Activated T-cell treated with anti-CD3 and anti-CD28 coated beads, Interleukin-2, amount 50 U/mL, for 1 hour (primary cell): ENCODE measurements around the gene CNOT6L.
"Not testable (repeated sequence)": the region's sequence is repeated elsewhere in the genome, so short reads cannot be mapped to it uniquely, and the experiment has no call there.

Experiments used
- DNase-seq: peaks from one replicate; pipeline ENCODE4 v3.0.0-alpha.2; 2020

Gene CNOT6L

GRCh38 chr4:77819843-77820648 is 878 bp upstream of the CNOT6L start:
- DNase-seq, result peak; percentile 97

- DNase-seq, result no peak
Observed at GRCh38 chr4:77819404-77819842, 255 bp upstream of the CNOT6L start.

- DNase-seq, result peak; percentile 44
Observed at GRCh38 chr4:77818073-77818601, 1.0 kb downstream of the CNOT6L start.

- DNase-seq, result no peak
Observed at GRCh38 chr4:77817304-77818072, 1.7 kb downstream of the CNOT6L start.

GRCh38 chr4:77816546-77816945 is 2.6 kb downstream of the CNOT6L start:
- no peak for DNase-seq

- DNase-seq, result no peak
Observed at GRCh38 chr4:77815636-77816035, 3.5 kb downstream of the CNOT6L start.

GRCh38 chr4:77805840-77806239 is 13.3 kb downstream of the CNOT6L start:
- DNase-seq, result no peak

GRCh38 chr4:77804471-77804870 is 14.7 kb downstream of the CNOT6L start:
- DNase-seq, result no peak

- DNase-seq, result no peak
Observed at GRCh38 chr4:77802402-77802801, 16.8 kb downstream of the CNOT6L start.

GRCh38 chr4:77801260-77801608 is 17.9 kb downstream of the CNOT6L start:
- DNase-seq, result no peak

GRCh38 chr4:77800483-77801259 is 18.5 kb downstream of the CNOT6L start:
- no peak for DNase-seq

- no peak for DNase-seq
Observed at GRCh38 chr4:77800077-77800476, 19.1 kb downstream of the CNOT6L start.

GRCh38 chr4:77798385-77798784 is 20.8 kb downstream of the CNOT6L start:
- DNase-seq, result no peak

- no peak for DNase-seq
Observed at GRCh38 chr4:77797239-77797638, 21.9 kb downstream of the CNOT6L start.

GRCh38 chr4:77795326-77795725 is 23.8 kb downstream of the CNOT6L start:
- no peak for DNase-seq

- DNase-seq, result no peak
Observed at GRCh38 chr4:77790146-77790545, 29.0 kb downstream of the CNOT6L start.

GRCh38 chr4:77788990-77789389 is 30.2 kb downstream of the CNOT6L start:
- no peak for DNase-seq

GRCh38 chr4:77787969-77788368 is 31.2 kb downstream of the CNOT6L start:
- DNase-seq, result no peak

- no peak for DNase-seq
Observed at GRCh38 chr4:77785669-77786068, 33.5 kb downstream of the CNOT6L start.

- no peak for DNase-seq
Observed at GRCh38 chr4:77783895-77784294, 35.3 kb downstream of the CNOT6L start.

GRCh38 chr4:77782102-77782835 is 36.9 kb downstream of the CNOT6L start:
- DNase-seq, result no peak

GRCh38 chr4:77780762-77781161 is 38.4 kb downstream of the CNOT6L start:
- DNase-seq, result not testable (repeated sequence)
